GM11168 (cell line): ENCODE results near the gene AFF3.
"Not testable (repeated sequence)": the region's sequence is repeated elsewhere in the genome, so short reads cannot be mapped to it uniquely, and the experiment has no call there.

ENCODE experiments used
- in situ Hi-C: fragments of 300-500 bp; cut with MboI; formaldehyde crosslinking; loops from one replicate; pipeline ENCODE4 v1.12.0; 2022; ENCODE audit warnings: low sequenced_read_pairs; ENCODE audit not compliant: unreplicated experiment

AFF3 gene

GRCh38 chr2:100142393-100142792 lies at the start of gene AFF3:
AFF3 (minus strand) TSS chr2:100142590; CDS start chr2:100104454, 38,136 bp downstream.
- in situ Hi-C loops: no loop called here

DNA sequence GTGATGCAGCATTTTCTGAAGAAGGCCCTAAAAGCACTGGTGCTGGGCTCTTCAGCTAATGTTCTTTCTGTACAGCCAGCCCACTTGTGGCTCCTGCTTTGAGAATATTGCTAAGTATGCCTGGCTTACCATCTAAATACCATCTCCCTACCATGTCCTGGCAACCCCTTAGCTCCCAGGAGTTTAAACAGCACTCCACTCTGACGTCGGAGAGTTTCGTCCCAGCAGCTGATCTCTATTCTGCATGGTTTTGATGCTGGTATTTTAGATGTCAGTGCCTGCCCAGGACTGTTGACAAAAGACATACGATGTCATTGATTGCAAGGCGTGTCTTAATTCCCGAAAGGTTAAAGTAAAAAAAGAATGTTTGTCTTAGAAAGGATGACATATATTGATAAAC lies 47.0 kb upstream of the AFF3 start:
- in situ Hi-C loops: no loop called here

- in situ Hi-C loops: no loop called here
Measured at GRCh38 chr2:100188326-100188725, 45.9 kb upstream of the AFF3 start.

DNA sequence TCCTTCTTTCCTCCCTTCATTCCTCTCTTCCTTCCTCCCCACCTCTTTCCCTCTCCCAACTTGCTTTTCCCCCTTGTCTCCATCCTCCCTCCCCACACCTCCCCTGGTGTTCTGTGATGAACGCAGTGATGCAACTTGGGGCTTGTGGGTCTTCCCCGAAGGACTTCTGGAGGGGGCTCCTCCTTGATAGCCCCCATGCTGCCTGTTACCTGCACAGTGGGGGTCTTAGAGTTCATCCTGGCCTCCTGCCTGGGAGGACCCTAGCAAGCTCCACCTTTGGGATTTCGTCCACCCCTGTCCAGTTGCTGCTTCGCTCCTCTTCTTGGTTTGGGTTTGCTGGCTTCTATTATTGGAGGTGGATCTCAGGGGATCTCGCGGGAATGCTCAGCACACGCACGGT lies 43.7 kb upstream of the AFF3 start:
- in situ Hi-C loops: no loop called here

- in situ Hi-C loops: no loop called here
Measured at GRCh38 chr2:100185516-100185915, 43.1 kb upstream of the AFF3 start.

- in situ Hi-C loops: no loop called here
Measured at GRCh38 chr2:100185105-100185504, 42.7 kb upstream of the AFF3 start.

GRCh38 chr2:100184055-100184737 lies 41.8 kb upstream of the AFF3 start:
- in situ Hi-C loops: no loop called here

- in situ Hi-C loops: no loop called here
Measured at GRCh38 chr2:100182494-100183361, 40.3 kb upstream of the AFF3 start.

GRCh38 chr2:100180503-100180902 lies 38.1 kb upstream of the AFF3 start:
- in situ Hi-C loops: no loop called here

- in situ Hi-C loops: no loop called here
Measured at GRCh38 chr2:100179806-100180205, 37.4 kb upstream of the AFF3 start.

DNA sequence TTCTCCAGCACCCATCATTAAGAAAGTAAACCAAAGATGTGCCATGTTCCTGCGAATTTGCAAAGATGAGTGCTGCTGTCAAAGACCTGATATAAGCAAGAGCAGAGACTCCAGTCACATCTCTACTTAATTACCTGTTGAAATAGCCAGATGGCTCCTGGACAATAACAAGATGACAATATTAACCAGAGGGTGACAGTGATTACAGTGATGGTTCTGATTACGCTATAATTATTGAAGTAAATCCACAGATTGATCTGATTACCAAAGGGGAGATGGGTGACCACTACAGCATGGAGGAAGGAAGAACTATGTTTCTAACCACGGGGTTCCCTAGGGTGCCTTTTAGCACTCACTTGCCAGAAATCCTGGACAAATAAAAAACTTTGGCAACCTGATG lies 36.5 kb upstream of the AFF3 start:
- in situ Hi-C loops: no loop called here

GRCh38 chr2:100178085-100178788 lies 35.8 kb upstream of the AFF3 start:
- in situ Hi-C loops: no loop called here

GRCh38 chr2:100176925-100177324 lies 34.5 kb upstream of the AFF3 start:
- in situ Hi-C loops: no loop called here

DNA sequence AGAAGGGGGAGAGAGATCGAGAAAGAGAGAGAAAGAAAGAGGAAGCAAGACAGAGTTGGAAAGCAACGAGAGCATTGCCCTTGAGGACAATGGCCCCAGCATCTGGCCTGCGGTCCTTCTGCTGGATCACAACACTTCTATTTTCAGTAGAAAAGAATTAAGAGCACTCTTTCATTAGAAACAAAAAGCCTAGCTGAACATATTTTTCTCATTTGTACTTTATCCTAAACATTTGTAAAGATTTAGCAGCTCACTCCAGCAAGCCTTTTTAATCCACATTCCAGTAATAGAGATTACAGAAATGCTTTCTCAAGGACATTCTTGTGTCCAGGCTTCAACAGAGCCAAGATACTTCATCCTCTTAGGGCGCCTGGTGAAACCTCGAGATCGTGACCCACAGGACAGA lies 31.6 kb upstream of the AFF3 start:
- in situ Hi-C loops: no loop called here

DNA sequence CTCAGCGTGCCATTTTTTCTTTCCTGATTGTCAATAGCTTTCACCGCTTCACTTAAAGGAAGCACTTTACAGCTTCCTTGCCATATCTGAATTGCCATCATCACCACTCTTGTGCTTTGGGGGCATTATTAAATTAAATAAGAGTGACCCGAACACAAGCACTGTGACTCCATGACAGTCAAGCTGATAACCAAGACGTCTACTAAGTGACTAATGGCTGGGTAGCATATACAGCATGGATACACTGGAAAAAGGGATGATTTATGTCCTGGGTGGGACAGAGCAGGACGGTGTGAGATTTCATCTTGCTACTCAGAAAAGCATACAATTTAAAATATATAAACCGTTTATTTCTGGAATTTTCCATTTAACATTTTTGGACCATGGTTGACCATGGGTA lies 24.3 kb upstream of the AFF3 start:
- in situ Hi-C loops: no loop called here

GRCh38 chr2:100163605-100164004 lies 21.2 kb upstream of the AFF3 start:
- in situ Hi-C loops: no loop called here

DNA sequence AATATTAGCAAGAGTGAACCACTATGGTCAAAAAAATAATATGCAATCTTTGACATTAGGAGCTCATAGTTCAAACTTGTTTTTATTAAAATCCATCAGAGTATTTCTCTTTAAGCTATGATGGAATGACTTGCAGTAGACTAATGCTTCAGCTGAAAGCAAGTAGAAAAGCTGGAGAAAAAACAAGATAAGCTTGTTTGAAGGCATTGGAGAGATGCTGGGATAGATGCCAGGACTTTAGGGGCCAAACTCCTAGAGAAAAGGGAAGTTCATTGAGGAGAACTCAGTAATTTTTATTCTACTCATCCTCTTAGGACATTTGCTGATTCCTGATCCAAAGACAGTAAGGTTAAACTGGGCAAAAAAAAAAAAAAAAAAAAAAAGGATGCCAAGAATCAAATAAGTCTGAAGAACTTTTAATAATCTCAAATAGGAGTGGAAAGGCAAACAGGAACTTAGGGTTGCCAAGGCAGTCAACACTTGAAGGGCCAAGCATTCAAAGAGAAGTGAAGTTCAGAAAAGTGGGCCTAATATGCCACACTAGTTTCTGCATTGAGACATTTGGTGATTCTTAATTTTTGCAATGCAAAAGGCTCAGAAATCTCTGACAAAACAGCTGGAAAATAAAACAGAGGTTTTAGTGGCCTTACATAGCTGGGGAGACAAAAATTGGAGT lies 19.7 kb upstream of the AFF3 start:
- in situ Hi-C loops: no loop called here

GRCh38 chr2:100160396-100160795 lies 18.0 kb upstream of the AFF3 start:
- in situ Hi-C loops: no loop called here

- in situ Hi-C loops: not testable (repeated sequence)
Measured at GRCh38 chr2:100151832-100152231, 9.4 kb upstream of the AFF3 start.

- in situ Hi-C loops: no loop called here
Measured at GRCh38 chr2:100151310-100151709, 8.9 kb upstream of the AFF3 start.
